Activated CD4-positive, CD25-positive, alpha-beta regulatory T cell (primary cell): Measurements from ENCODE around the gene TSHZ3.

Experiments
- DNase-seq, 4 experiments: peaks; one replicate each; lab custom pipeline; 2025; lab: John Stamatoyannopoulos, UW

The TSHZ3 gene

GRCh38 chr19:31313291-31314030, 35.8 kb downstream of the TSHZ3 start:
- no peak for DNase-seq

- DNase-seq, result no peak
These were observed 36.5 kb downstream of the TSHZ3 start for GRCh38 chr19:31312677-31313244.

GRCh38 chr19:31312009-31312676, 37.1 kb downstream of the TSHZ3 start:
- DNase-seq, result no peak

GRCh38 chr19:31310432-31311133, 38.7 kb downstream of the TSHZ3 start:
- no peak for DNase-seq

- DNase-seq, result no peak
These were observed 40.5 kb downstream of the TSHZ3 start for GRCh38 chr19:31308781-31309180.

- DNase-seq, result no peak
These were observed 42.1 kb downstream of the TSHZ3 start for GRCh38 chr19:31307071-31307669.

GRCh38 chr19:31306006-31306753, 43.1 kb downstream of the TSHZ3 start:
- no peak for DNase-seq

GRCh38 chr19:31304831-31305312, 44.4 kb downstream of the TSHZ3 start:
- no peak for DNase-seq

GRCh38 chr19:31303262-31303815, 45.9 kb downstream of the TSHZ3 start:
- no peak for DNase-seq

GRCh38 chr19:31301306-31301980, 47.8 kb downstream of the TSHZ3 start:
- DNase-seq, result no peak

GRCh38 chr19:31300422-31300821, 48.8 kb downstream of the TSHZ3 start:
- DNase-seq, result no peak

- no peak for DNase-seq
These were observed 49.6 kb downstream of the TSHZ3 start for GRCh38 chr19:31299665-31300064.

GRCh38 chr19:31297991-31298390, 51.2 kb downstream of the TSHZ3 start:
- no peak for DNase-seq

GRCh38 chr19:31296741-31297390, 52.4 kb downstream of the TSHZ3 start:
- no peak for DNase-seq

GRCh38 chr19:31294189-31294588, 55.0 kb downstream of the TSHZ3 start:
- DNase-seq, result no peak

- no peak for DNase-seq
These were observed 56.5 kb downstream of the TSHZ3 start for GRCh38 chr19:31292639-31293185.

GRCh38 chr19:31290931-31291590, 58.2 kb downstream of the TSHZ3 start:
- DNase-seq, result no peak

GRCh38 chr19:31289976-31290375, 59.3 kb downstream of the TSHZ3 start:
- no peak for DNase-seq

GRCh38 chr19:31289381-31289880, 59.8 kb downstream of the TSHZ3 start:
- DNase-seq, result no peak
